ENCODE data around the gene G6PD.
"Not testable (repeated sequence)": the region's sequence is repeated elsewhere in the genome, so short reads cannot be mapped to it uniquely, and the experiment has no call there.

The G6PD gene

GRCh38 chrX:154562295-154562694, 15.6 kb upstream of the G6PD start:
- not testable (repeated sequence) for DNase-seq (ENCODE audit: extremely low read depth, low read depth); H3K4me3 ChIP-seq (replicated peaks; ENCODE audit: low read depth, low read length)

GRCh38 chrX:154560326-154560725, 13.7 kb upstream of the G6PD start:
- not testable (repeated sequence) for H3K4me3 ChIP-seq (replicated peaks; ENCODE audit: low read depth, low read length); DNase-seq (ENCODE audit: extremely low read depth, low read depth)

DNA sequence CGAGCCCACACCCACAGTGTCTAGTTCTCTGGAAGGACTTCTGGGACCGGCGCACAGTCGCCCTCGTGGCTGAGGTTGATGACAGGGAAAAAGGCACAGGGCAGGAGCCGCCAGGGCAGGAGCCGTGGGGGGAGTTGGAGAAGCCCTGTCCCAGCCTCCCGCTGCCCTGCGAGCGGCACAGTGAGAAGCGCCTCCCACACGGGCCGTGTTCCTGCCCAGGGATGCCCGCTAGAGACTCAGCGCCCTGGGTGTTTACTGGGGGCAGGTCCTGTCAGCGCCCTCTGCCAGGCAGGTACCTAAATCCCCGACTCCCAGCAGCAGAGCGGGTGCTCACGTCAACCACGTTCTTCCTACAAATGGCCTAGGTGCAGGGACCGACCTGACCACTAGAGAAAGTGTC, 12.2 kb upstream of the G6PD start:
- H3K4me3 ChIP-seq (replicated peaks; ENCODE audit: low read depth, low read length); DNase-seq (ENCODE audit: extremely low read depth, low read depth): not testable (repeated sequence)

DNA sequence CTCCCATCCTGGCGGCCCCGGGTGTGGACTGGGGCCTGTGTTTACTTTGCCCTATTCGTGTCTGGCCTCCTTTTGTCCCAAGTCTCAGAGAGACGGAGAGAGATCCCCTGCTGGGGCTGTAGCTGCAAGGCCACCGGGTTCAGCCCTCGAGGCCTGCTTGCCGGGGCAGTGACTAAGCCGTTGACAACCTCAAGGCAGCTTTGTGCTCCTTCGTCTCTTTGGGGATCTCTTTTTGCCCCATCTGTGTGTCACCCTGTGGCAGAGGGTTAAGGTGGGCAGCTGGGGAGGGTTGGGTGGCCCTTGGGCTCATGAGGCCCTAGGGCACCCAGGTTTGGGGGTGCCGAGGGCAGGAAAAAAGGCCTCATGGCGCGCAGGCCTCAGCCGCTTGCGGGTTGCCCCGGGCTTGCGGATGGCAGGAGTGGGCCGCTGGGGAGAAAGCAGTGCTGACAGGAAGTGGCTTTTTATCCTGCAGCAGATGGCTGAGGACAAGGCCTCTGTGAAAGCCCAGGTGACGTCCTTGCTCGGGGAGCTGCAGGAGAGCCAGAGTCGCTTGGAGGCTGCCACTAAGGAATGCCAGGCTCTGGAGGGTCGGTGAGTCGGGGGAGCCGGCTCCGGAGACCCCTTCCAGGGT, 11.5 kb upstream of the G6PD start:
- not testable (repeated sequence) for H3K4me3 ChIP-seq (replicated peaks; ENCODE audit: low read depth, low read length); DNase-seq (ENCODE audit: extremely low read depth, low read depth)

- DNase-seq (ENCODE audit: extremely low read depth, low read depth); H3K4me3 ChIP-seq (replicated peaks; ENCODE audit: low read depth, low read length): not testable (repeated sequence)
Observed at GRCh38 chrX:154552112-154552806, 5.6 kb upstream of the G6PD start.

GRCh38 chrX:154549766-154550165, 3.1 kb upstream of the G6PD start:
- H3K4me3 ChIP-seq (replicated peaks; ENCODE audit: low read depth, low read length) = no peak overlapping the region
- DNase-seq (ENCODE audit: extremely low read depth, low read depth) = no peak
- no peak for TF ChIP-seq CTCF (IDR thresholded peaks at IDR 0.05; ENCODE audit: low read depth, low read length, missing control alignments)

DNA sequence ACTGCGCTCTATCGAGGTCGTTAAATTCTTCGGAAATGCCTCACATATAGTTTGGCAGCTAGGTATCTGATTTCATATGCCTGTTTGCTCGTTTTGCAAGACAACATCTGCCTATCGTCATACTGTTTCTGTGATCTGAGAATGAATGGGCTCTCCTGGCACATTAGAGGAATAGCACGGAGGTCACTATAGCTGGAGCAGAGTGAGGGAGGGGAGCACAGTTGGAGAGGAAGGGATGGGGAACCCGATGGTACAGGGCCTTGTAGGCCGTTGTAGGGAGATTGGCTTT, 1.3 kb upstream of the G6PD start:
- no peak for TF ChIP-seq CTCF (IDR thresholded peaks at IDR 0.05; ENCODE audit: low read depth, low read length, missing control alignments)
- no peak for DNase-seq (ENCODE audit: extremely low read depth, low read depth)
- H3K4me3 ChIP-seq (replicated peaks; ENCODE audit: low read depth, low read length) = peak overlapping the region; percentile 81

DNA sequence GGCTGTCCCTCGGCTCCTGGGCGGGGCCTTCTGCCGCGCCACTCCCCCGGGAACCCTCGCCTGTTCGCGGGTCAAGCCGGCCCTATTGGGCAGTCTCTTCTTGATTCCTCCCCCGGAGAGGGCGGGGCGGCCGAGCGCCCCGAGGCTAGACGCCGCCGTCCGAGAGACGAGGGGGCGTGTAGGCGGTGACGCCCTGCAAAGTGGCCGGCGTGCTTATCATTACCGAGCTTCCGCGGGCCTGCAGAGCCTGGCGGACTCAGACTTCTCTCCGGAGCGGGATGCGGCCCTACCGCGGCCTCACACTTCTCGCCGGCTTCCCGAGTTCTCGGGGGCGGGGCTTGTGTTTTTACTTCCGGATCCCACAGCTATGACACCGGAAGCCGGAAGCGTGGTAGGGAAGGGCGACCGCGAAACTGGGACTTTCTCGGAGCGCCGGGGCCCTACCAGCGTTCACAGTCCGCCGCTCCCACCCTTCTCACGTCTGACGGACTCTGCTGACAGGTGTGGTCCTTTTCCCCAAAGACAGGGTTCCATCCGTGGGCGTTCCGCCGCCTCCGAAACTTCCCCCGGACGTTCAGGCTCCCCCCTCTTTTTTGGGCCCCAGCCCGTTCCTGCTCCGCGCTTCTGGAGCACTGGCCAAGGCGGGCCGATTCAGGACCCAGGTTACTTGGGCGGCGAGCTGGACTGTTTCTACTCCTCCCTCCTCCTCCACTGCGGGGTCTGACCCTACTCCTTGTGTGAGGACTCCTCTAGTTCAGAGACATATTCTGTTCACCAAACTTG, 790 bp upstream of the G6PD start, which contains the start of gene IKBKG:
Gene IKBKG, plus strand, starts transcription at position 376 of the 783 bp plus-strand sequence. CDS start 4,383 bp downstream, outside the sequence.
- H3K4me3 ChIP-seq (replicated peaks; ENCODE audit: low read depth, low read length) = peak within 1 kb of the TSS; percentile 81
- peak; percentile 48 for DNase-seq (ENCODE audit: extremely low read depth, low read depth)
- no peak for TF ChIP-seq CTCF (IDR thresholded peaks at IDR 0.05; ENCODE audit: low read depth, low read length, missing control alignments)

DNA sequence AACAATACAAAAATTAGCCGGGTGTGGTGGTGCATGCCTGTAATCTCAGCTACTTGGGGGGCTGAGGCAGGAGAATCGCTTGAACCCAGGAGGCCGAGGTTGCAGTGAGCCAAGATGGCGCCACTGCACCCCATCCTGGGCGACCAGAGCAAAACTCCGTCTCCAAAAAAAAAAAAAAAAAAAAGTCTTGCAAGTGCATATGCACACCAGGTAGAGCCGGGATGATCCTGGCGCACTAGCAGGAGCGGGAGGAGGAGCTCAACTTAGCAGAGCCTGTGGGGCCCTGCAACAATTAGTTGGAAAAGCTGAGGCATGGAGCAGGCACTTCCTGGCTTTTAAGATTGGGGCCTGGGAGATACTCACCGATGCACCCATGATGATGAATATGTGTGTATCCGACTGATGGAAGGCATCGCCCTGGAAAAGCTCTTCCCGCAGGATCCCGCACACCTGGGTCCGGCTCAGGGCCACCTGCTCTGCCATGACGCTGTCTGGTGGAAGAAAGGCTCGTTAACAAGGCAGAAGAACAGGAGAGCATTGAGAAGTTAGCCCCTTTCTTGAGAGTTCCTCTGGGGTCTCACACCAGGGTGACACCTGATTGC, 872 bp downstream of the G6PD start:
- DNase-seq (ENCODE audit: extremely low read depth, low read depth) = no peak
- no peak for TF ChIP-seq CTCF (IDR thresholded peaks at IDR 0.05; ENCODE audit: low read depth, low read length, missing control alignments)
- peak overlapping the region; percentile 81 for H3K4me3 ChIP-seq (replicated peaks; ENCODE audit: low read depth, low read length)

All from HFF-Myc (cell line).